KMS-11 (cell line): ENCODE measurements around the gene BTBD17.

Experiments
- H2AFZ ChIP-seq: fragments of 200-600 bp; sonication (generic); 2 replicates; pipeline ENCODE4 v1.6.1; 2016; ENCODE audit warnings: antibody characterized with exemption, mixed run types, low read depth
- H3K27ac ChIP-seq: fragments of 200-600 bp; sonication (generic); 2 replicates; pipeline ENCODE4 v1.6.1; 2016; ENCODE audit warnings: mild to moderate bottlenecking, mixed run types
- H3K27me3 ChIP-seq: fragments of 200-600 bp; sonication (generic); 2 replicates; pipeline ENCODE4 v1.6.1; 2017; ENCODE audit warnings: mild to moderate bottlenecking, low read depth, mixed run types, moderate library complexity; ENCODE audit not compliant: insufficient read depth
- H3K36me3 ChIP-seq: fragments of 200-600 bp; sonication (generic); 2 replicates; pipeline ENCODE4 v1.6.1; 2017; ENCODE audit warnings: mild to moderate bottlenecking, mixed run types; ENCODE audit not compliant: insufficient read depth
- H3K4me1 ChIP-seq: fragments of 200-600 bp; sonication (generic); 2 replicates; pipeline ENCODE4 v1.6.1; 2016; ENCODE audit warnings: mild to moderate bottlenecking, low read depth, mixed run types; ENCODE audit not compliant: poor library complexity, severe bottlenecking
- H3K4me2 ChIP-seq: fragments of 200-600 bp; sonication (generic); 2 replicates; pipeline ENCODE4 v1.7.0; 2016; ENCODE audit warnings: mild to moderate bottlenecking, mixed run types
- H3K4me3 ChIP-seq: fragments of 200-600 bp; sonication (generic); IDR thresholded peaks from 2 replicates; pipeline ENCODE4 v1.6.1; 2017; ENCODE audit warnings: low read depth, low read length, mixed read lengths; ENCODE audit not compliant: insufficient read depth
- H3K79me2 ChIP-seq: fragments of 200-600 bp; sonication (generic); 2 replicates; pipeline ENCODE4 v1.6.1; 2016; ENCODE audit warnings: low read depth, mixed run types; ENCODE audit not compliant: insufficient read depth
- H3K9ac ChIP-seq: fragments of 200-600 bp; sonication (generic); 2 replicates; pipeline ENCODE4 v1.6.1; 2016; ENCODE audit warnings: mild to moderate bottlenecking, mixed run types
- H4K20me1 ChIP-seq: fragments of 200-600 bp; sonication (generic); 2 replicates; pipeline ENCODE4 v1.6.1; 2016; ENCODE audit warnings: mild to moderate bottlenecking, mixed run types; ENCODE audit not compliant: insufficient read depth
- TF ChIP-seq, protein P1 (sequence below): fragments of 200-600 bp; sonication (generic); conservative IDR thresholded peaks from 2 replicates; pipeline ENCODE4 v1.6.1; 2017; ENCODE audit warnings: low read depth, mild to moderate bottlenecking, antibody characterized with exemption, low read length, moderate library complexity, mixed read lengths

BTBD17 gene

DNA sequence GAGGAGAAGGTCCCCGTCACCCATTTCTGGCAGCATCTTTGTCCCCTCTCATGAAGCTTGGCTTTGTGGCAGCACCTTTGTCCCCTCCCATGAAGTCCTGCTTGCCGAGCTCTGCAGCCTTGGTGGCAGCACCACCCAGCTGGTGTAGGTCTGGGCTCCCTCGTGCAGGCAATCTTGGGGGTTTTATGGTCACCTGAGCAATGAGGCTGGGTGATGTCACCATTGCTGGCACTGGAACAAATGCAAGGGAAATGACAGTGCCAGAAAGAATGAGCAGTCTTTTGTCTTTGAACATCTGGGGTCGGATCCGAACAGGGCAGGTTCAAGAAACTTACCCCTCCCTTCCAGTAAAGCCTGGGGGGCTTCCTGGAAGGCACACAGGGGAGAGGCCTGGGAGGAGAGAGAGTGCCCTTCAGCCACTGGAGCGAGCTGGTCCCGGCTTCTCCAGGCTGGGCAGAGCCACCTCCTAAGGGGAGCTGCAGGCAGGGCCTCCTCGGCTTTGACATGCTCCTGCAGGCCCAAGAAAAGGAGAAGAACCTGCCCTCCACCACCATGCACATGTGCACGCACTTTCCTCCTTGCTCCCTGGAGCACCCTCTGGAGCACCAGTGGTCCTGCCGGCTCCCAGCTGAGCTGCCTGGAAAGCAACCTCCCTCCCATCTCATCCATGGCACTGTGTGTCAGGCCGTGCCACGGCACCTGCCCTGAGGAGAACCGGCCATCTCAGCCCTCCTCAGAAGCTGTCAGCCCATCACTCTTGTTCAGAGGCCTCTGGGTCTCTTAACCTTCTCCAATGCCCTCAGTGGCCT, 16.0 kb downstream of the BTBD17 start:
- Histone ChIP-seq H2AFZ (no peak overlapping the region), H3K4me2 (no peak overlapping the region), H3K4me1 (no peaks in the 10 kb centered on the region), H3K27me3 (peaks cover 75% of the 10 kb centered on the region), H3K36me3 (no peaks in the 10 kb centered on the region), H3K27ac (no peak overlapping the region), H4K20me1 (no peaks in the 10 kb centered on the region), H3K79me2 (no peaks in the 10 kb centered on the region), H3K4me3 (no peak overlapping the region), H3K9ac (no peak overlapping the region)
- TF ChIP-seq, protein P1, sequence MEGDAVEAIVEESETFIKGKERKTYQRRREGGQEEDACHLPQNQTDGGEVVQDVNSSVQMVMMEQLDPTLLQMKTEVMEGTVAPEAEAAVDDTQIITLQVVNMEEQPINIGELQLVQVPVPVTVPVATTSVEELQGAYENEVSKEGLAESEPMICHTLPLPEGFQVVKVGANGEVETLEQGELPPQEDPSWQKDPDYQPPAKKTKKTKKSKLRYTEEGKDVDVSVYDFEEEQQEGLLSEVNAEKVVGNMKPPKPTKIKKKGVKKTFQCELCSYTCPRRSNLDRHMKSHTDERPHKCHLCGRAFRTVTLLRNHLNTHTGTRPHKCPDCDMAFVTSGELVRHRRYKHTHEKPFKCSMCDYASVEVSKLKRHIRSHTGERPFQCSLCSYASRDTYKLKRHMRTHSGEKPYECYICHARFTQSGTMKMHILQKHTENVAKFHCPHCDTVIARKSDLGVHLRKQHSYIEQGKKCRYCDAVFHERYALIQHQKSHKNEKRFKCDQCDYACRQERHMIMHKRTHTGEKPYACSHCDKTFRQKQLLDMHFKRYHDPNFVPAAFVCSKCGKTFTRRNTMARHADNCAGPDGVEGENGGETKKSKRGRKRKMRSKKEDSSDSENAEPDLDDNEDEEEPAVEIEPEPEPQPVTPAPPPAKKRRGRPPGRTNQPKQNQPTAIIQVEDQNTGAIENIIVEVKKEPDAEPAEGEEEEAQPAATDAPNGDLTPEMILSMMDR, result no peak

DNA sequence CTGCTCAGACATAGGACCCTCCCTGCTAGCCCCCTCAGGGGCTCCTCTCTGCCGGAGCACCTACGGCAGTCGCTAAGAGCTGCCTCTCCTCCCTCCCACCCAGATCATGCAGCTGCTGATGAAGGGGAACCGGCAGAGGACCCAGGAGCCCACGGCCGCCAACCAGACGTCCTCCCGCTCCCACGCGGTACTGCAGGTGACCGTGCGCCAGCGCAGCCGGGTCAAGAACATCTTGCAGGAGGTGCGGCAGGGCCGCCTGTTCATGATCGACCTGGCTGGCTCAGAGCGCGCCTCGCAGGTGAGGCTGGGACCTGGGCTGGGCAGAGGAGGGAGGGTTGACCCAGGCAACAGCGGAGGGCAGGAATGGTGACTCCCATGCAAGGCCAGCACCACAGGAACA, 17.0 kb downstream of the BTBD17 start:
- TF ChIP-seq, protein P1, result no peak
- H3K4me2 ChIP-seq, result no peak overlapping the region
- H3K9ac ChIP-seq, result no peak overlapping the region
- H3K27me3 ChIP-seq, result peaks cover 72% of the 10 kb centered on the region
- no peak overlapping the region for H2AFZ ChIP-seq
- no peaks in the 10 kb centered on the region for H3K4me1 ChIP-seq
- no peak overlapping the region for H3K4me3 ChIP-seq
- H4K20me1 ChIP-seq, result no peaks in the 10 kb centered on the region
- H3K27ac ChIP-seq, result no peak overlapping the region
- no peaks in the 10 kb centered on the region for H3K79me2 ChIP-seq
- H3K36me3 ChIP-seq, result no peaks in the 10 kb centered on the region

DNA sequence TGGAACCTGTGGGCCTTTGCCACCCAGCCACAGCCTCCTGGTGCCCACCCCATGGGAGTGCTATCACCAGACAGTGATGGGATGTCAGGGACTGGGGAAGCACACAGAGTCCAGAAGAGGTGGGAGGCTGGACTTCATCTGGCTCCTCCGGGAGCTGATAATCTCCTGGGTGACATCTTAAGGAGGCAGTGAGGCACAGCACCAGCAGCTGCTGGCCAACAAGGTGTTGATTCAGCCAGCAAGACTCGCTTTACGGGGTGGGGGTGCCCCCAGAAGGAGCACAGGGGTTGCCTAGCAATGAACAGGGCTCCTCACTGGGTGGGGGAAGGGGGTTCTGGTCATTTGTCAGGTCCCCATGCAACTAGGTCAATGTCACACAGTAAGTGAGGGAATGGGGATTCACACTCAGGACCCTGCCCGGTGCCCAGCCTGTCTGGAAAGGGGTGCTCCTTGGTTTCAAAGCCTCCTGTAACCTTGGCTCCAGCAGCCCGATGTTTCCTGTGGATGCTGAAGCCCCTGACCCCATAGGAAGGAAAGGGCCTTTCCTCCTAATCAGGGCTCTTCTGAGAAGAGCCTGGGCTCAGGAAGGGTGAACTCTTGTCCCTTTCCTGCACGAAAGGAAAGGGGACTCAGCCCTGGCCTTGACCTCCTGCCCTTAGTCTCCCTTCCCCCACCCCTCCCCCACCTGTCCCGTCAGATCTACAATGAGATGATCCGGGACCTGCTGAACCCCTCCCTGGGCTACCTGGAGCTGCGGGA, 18.0 kb downstream of the BTBD17 start:
- no peak overlapping the region for H3K4me2 ChIP-seq

DNA sequence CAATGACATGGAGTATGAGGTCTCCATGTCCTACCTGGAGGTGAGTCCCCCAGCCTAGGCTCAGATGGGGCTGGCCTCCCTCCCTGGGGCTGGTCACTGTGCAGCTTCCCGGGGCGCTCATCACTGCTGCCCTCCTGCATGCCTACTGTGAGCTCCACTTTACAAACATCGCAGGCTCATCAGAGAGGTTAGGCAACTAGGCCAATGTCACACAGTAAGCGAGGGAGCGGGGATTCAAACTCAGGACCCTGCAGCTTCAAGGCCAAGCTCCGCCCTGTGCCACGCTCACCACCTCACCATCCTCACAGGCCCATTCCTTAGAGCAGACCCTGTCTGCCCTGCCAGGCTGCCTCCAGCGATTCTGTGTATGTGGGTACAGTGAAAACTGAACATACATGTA, 18.5 kb downstream of the BTBD17 start:
- H3K27me3 ChIP-seq, result peaks cover 71% of the 10 kb centered on the region
- H3K79me2 ChIP-seq, result no peaks in the 10 kb centered on the region
- no peak overlapping the region for H3K9ac ChIP-seq
- no peak overlapping the region for H3K4me2 ChIP-seq
- TF ChIP-seq, protein P1, result no peak
- H4K20me1 ChIP-seq, result no peaks in the 10 kb centered on the region
- no peak overlapping the region for H3K4me3 ChIP-seq
- H3K4me1 ChIP-seq, result no peaks in the 10 kb centered on the region
- H3K36me3 ChIP-seq, result no peaks in the 10 kb centered on the region
- H2AFZ ChIP-seq, result no peak overlapping the region
- H3K27ac ChIP-seq, result no peak overlapping the region

More for the DNA sequence above, 18.0 kb downstream of the BTBD17 start:
- no peak overlapping the region for H3K9ac ChIP-seq
- no peak overlapping the region for H3K27ac ChIP-seq
- no peaks in the 10 kb centered on the region for H3K79me2 ChIP-seq
- peaks cover 71% of the 10 kb centered on the region for H3K27me3 ChIP-seq
- no peaks in the 10 kb centered on the region for H4K20me1 ChIP-seq
- H3K4me3 ChIP-seq, result no peak overlapping the region
- H3K4me1 ChIP-seq, result no peaks in the 10 kb centered on the region
- TF ChIP-seq, protein P1, result no peak
- no peaks in the 10 kb centered on the region for H3K36me3 ChIP-seq
- H2AFZ ChIP-seq, result no peak overlapping the region
